ENCODE measurements around the gene TACC3.

- TF ChIP-seq POLR2A (IDR thresholded peaks at IDR 0.05), result no peak
- TF ChIP-seq CTCF (IDR thresholded peaks at IDR 0.05), result no peak
Measured at GRCh38 chr4:1749826-1750225, 28.5 kb downstream of the TACC3 start.
